HG03520 (cell line): ENCODE measurements around the gene KLHL6.
"Not testable (repeated sequence)": the region's sequence is repeated elsewhere in the genome, so short reads cannot be mapped to it uniquely, and the experiment has no call there.

Experiments
- ATAC-seq: cut with Tn5 transposase; IDR thresholded peaks from one replicate; pipeline ENCODE4 v1.9.1; 2021; ENCODE audit warnings: mild to moderate bottlenecking, moderate library complexity; ENCODE audit not compliant: unreplicated experiment

The KLHL6 gene

GRCh38 chr3:183555541-183556081 lies at the start of gene KLHL6:
Gene KLHL6, minus strand, starts transcription at chr3:183555706. Its CDS starts 53 bp downstream, at chr3:183555653.
- ATAC-seq: peak; percentile 92

DNA sequence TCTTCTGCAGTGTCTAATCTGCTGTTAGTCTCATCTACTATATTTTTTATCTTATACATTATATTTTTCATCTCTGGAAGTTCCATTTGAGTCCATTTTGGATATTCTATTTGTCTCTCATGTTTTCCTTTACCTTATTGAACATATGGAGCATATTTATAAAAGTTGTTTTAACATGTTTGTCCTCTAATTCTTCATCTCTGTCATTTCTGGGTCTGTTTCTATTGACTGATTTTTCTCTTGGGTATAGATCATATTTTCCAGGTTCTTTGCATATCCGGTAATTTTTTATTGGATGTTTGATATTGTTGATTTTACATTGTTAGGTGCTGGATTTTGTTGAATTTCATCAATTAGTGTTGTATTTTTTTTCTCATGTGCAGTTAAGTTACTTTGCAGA lies 42.5 kb upstream of the KLHL6 start:
- no peak for ATAC-seq

DNA sequence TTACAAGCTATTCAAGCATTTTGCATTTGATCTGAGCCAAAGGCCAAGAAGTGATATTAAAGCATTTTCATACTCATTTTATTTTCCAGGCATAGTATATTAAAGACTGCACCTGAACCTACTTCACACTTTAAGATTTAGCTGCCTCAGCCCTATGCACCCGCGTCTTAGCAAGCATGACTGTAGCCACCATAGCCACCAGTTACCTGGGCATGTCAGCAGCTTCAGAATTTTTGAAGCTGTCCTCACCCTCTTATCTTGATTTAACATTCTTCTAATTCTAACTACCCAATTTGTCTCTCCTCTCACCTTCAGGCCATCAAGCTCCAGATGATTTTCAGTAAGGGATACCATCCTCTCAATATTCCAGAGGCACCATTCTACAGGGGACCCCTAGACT lies 39.1 kb upstream of the KLHL6 start:
- no peak for ATAC-seq

GRCh38 chr3:183592821-183593220 lies 37.3 kb upstream of the KLHL6 start:
- ATAC-seq: no peak

GRCh38 chr3:183591881-183592521 lies 36.5 kb upstream of the KLHL6 start:
- ATAC-seq: peak; percentile 91

- ATAC-seq: no peak
Measured at GRCh38 chr3:183590442-183590841, 34.9 kb upstream of the KLHL6 start.

DNA sequence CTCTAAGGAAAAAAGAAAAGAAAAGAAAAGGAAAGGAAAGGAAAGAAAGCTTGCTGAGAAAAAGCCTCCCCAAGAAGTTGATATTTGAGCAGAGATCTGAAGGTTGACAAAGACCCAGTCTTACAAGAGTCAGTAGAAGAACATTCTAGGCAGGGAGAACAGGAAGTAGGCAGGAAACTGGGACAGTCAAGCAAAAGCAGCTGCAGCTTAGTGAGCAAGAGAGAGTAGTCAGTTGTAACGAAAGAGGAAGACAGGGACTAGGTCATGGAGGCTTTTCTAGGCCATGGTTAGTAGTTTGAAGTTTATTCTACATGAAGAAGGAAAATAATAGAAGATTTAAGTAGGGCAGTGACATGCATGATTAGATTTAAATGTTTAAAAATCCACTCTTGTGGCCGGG lies 31.8 kb upstream of the KLHL6 start:
- ATAC-seq: no peak

- no peak for ATAC-seq
Measured at GRCh38 chr3:183586477-183586876, 31.0 kb upstream of the KLHL6 start.

- no peak for ATAC-seq
Measured at GRCh38 chr3:183584914-183585280, 29.4 kb upstream of the KLHL6 start.

DNA sequence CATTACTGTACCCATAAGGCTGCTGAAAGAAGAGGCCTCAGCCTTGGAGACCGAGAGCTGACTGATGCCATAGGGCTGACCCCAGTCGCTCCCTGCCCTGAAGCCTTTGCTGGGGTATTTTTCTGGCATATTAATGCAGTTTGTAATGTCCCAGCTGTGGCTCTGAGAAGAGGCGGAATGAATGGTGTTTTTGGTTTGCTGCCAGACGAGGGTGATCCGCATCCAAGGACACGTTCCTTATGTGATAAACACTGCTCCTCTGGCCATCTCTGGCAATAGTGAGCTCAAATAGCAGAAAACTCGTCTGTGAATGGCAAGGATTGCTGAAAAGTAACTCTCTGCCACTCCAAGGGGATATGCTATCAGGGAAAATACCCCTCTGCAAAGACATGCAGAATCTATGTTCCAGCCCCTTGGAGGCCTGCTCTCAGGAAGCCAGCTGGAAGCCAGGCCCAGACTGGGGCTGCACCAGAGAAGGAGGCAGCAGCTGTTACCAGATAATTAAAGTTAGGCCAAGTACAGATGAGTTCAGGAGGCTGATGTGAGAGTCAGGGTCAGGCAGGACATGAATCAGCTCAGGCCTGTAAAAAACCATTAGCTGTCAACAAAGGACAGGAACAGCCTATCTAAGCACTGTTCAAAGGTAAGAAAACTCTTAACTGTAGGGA lies 28.9 kb upstream of the KLHL6 start:
- no peak for ATAC-seq

DNA sequence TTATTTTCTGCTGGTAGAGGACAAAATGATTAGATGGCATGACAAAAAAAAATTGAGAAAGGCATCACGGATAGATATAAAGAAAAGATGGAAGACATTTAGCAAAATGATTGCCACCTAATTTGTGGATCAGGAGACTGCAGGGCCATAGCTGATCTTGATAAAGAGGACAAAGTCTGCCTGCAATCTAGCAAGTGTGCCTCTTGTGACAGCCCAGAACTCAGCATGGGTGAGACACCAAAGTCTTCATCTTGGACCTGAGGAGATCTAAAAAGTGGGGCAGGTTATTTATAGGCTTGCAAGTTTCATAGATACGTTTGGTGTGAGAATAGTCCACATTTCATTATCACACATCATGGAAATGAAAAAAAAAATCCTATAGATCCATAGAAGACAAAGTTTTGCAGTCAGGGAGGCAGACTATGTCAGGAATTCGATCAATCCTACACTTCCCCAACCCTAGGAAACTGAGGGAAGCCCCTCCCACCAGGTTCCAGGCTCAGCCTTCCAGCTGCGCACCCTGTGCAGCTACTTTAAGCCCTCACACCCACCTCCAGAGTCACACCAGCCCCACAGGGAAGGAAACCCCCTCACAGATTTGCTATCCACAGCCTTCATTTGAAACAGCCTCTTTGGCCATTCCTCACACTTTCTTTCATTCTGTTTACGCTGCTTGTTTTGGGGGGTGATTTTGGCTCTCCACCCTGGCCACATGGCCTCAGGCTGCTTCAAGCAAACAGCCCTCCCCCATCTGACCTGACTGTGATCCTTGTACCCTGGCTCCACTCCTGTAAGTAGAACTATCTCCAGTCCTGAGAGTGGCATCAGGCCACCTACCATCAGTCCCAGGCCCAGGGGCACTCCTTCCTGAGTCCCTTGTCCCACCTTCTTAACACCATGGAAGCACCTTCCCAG lies 28.1 kb upstream of the KLHL6 start:
- no peak for ATAC-seq

DNA sequence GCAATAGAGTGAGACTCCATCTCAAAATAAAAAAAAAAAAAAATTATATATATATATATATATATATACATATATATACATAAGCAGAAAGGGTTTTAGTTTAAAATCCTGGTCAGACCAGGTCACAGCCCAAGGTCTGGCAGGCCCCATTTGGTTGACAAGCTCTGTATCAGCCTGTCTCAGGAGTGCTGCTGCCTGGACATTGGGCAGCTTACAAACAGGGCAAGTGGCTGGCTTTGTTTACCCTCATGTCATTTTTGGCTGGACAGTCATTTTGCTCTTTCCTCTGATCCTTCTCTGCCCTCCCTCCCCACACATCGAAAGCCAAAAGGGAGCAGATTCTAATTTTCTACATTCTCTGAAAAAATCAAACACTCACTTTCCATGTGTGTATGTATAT lies 26.7 kb upstream of the KLHL6 start:
- no peak for ATAC-seq

DNA sequence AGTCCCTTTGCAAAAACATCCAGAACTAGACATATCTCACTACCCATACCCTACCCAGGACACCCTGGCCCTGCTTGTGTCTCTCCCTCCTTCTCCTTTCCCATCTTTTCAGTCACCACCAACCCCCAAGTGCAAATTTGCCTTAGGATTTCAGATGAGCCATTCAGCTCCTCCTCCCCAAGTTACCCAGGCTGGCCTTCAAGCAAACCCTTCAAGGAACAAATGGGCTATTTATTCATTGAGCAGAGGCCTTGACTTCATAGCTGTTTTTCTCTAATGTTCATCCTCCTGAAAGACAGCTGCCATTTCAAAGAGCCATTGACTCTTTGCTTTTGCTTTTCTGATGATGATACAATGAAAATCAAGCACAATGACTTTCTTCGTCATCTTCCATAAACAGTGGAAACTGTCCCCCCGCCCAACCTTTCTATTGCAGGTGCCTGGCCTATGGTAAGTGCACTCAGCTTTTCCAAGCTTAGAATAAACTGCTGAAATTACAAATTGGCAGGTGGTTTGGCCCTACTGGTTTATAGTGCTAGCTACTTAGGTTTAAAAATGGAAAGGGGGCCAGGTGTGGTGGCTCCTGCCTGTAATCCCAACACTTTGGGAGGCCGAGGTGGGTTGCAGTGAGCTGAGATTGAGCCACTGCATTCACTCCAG lies 26.1 kb upstream of the KLHL6 start:
- no peak for ATAC-seq

DNA sequence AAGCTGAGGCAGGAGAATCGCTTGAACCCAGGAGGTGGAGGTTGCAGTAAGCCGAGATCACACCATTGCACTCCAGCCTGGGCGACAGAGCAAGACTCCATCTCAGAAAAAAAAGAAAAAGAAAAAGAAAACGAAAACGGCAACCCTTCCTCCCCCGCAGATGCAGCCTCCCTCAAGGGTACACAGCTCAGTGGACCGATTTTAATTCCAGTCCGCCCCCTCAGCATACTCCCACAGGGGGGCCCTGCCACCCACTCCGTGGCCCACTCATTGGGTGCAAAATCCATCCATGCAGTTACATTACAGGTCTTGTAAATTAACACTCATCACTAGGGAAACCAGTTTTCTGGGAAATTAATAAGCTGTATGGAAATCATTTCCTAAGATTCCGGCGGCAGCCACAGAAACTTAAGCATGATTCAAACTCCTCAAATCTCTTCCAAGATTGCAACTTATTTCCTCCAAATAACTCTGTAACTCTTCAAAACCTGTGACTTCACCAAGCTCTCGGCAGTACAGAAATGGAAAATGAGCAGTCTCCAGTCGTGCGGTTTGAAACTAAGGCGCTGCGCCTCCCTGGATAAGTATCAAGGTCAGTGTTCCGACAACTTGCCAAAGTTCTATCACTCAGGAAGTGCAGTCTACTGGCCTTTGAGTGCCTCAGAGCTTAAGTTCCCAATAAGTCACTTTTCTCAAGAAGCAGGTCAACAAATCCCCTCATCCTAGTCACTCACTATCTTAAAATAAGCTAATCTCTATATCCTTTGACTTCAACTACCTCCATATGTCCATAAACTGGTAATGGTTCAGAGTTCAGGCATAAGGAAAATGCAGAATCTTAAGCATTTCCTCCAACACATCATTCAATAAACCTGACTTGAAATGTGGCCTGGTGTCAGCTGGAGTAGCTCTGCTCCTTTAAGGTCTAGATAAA lies 24.7 kb upstream of the KLHL6 start:
- ATAC-seq: no peak

DNA sequence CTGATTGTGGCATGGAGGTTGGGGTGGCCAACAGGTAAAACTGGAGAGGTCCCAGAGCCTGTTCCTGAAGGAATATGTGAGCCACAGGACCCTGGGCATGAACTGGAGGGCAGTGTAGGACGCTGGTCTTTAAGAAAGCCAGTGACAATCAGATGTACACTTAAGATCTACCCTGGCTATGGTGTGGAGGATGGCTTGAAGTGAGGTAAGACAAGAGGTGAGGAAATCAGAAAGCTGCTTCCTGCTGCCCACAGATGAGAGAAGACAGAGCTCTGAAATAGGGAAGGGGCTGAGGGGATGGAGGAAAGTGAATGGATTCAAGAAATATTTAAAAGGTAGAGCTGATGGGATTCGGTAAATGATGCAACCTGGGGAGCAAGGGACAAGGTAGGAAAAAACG lies 22.7 kb upstream of the KLHL6 start:
- ATAC-seq: no peak

DNA sequence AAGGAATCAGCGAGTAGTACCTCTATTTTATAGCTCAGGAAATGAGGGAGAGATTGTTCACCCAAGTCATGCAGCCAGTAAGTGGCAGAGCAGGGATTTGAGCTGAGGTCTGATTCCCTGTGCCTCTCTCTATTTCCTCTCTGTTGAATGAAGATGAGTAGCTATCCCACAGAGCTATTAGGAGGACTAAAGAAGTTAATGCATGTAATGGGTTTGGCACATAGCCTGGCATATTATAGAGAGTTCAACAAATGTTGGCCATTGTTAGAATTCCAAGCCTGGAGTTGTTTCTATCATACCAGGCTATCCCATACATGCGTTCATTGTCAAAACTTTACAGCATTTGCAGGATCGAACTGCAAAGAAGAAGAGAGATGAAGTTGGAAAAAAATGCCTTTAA lies 21.8 kb upstream of the KLHL6 start:
- ATAC-seq: no peak

GRCh38 chr3:183576487-183577107 lies 21.1 kb upstream of the KLHL6 start:
- no peak for ATAC-seq

DNA sequence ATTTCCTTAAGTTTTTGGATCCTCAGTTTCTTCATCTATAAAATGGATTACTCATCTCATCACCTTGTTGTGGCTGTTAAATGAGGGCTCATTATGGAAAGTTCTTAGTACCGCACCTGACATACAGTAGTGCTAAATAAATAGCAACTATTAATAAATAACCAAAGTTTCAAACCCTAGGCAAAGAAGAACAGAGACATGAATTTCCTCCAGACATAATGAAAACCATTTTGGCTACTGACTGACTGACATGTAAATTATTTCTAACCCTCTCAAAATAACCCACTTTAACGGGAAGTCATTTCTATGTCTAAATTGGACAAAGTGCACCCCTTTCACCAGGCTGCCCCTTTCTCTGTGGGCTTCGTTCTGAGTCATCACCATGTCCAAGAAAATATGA lies 17.4 kb upstream of the KLHL6 start:
- no peak for ATAC-seq

DNA sequence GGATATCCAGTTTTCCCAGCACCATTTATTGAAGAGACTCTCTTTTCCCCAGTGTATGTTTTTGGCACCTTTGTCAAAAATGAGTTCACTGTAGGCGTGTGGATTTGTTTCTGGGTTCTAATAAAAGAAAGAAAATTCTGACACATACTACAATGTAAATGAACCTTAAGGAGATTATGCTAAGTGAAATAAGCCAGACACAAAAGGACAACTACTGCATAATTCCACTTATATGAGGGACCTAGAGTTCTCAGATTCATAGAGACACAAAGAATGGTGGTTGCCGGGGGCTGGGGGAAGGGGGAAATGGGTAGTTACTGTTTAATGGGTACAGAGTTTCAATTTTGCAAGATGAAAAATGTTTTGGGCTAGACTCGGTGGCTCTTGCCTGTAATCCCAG lies 14.7 kb upstream of the KLHL6 start:
- not testable (repeated sequence) for ATAC-seq

GRCh38 chr3:183566880-183567279 lies 11.4 kb upstream of the KLHL6 start:
- no peak for ATAC-seq
